GM18858 (cell line): Measurements from ENCODE around the gene ZCWPW2.

Source experiments
- ATAC-seq: cut with Tn5 transposase; IDR thresholded peaks from one replicate; pipeline ENCODE4 v1.9.1; 2021; ENCODE audit not compliant: unreplicated experiment

ZCWPW2 gene

GRCh38 chr3:28376424-28376823 is 27.9 kb downstream of the ZCWPW2 start:
- no peak for ATAC-seq

- ATAC-seq = no peak
Observed at GRCh38 chr3:28386049-28386448, 37.5 kb downstream of the ZCWPW2 start.

GRCh38 chr3:28388978-28389377 is 40.5 kb downstream of the ZCWPW2 start:
- ATAC-seq = no peak

GRCh38 chr3:28399206-28399605 is 50.7 kb downstream of the ZCWPW2 start:
- ATAC-seq = no peak

GRCh38 chr3:28406241-28406640 is 57.7 kb downstream of the ZCWPW2 start:
- ATAC-seq = no peak

- ATAC-seq = no peak
Observed at GRCh38 chr3:28449398-28449797, 100.9 kb downstream of the ZCWPW2 start.

GRCh38 chr3:28462866-28463265 is 114.3 kb downstream of the ZCWPW2 start:
- ATAC-seq = no peak

GRCh38 chr3:28467414-28467813 is 118.9 kb downstream of the ZCWPW2 start:
- no peak for ATAC-seq

- peak; percentile 82 for ATAC-seq
Observed at GRCh38 chr3:28476194-28476593, 127.7 kb downstream of the ZCWPW2 start.

- ATAC-seq = no peak
Observed at GRCh38 chr3:28476764-28477163, 128.2 kb downstream of the ZCWPW2 start.

- no peak for ATAC-seq
Observed at GRCh38 chr3:28485164-28485563, 136.6 kb downstream of the ZCWPW2 start.

- no peak for ATAC-seq
Observed at GRCh38 chr3:28495301-28495700, 146.8 kb downstream of the ZCWPW2 start.

- ATAC-seq = no peak
Observed at GRCh38 chr3:28502397-28502937, 153.9 kb downstream of the ZCWPW2 start.

GRCh38 chr3:28504976-28505375 is 156.5 kb downstream of the ZCWPW2 start:
- ATAC-seq = no peak

- no peak for ATAC-seq
Observed at GRCh38 chr3:28521663-28522062, 173.1 kb downstream of the ZCWPW2 start.

GRCh38 chr3:28542351-28542750 is 193.8 kb downstream of the ZCWPW2 start:
- ATAC-seq = no peak

- no peak for ATAC-seq
Observed at GRCh38 chr3:28544236-28544635, 195.7 kb downstream of the ZCWPW2 start.

- no peak for ATAC-seq
Observed at GRCh38 chr3:28544831-28545230, 196.3 kb downstream of the ZCWPW2 start.

- no peak for ATAC-seq
Observed at GRCh38 chr3:28547677-28548076, 199.2 kb downstream of the ZCWPW2 start.

GRCh38 chr3:28553175-28553574 is 204.7 kb downstream of the ZCWPW2 start:
- ATAC-seq = no peak

- ATAC-seq = no peak
Observed at GRCh38 chr3:28556195-28556594, 207.7 kb downstream of the ZCWPW2 start.

- ATAC-seq = no peak
Observed at GRCh38 chr3:28564211-28564610, 215.7 kb downstream of the ZCWPW2 start.

GRCh38 chr3:28569357-28569756 is 220.8 kb downstream of the ZCWPW2 start:
- ATAC-seq = no peak

- no peak for ATAC-seq
Observed at GRCh38 chr3:28574036-28574435, 225.5 kb downstream of the ZCWPW2 start.
